NCI-H1436 (cell line): ENCODE measurements around the gene TM9SF4.

ENCODE experiments used
- DNase-seq: peaks from one replicate; lab custom pipeline; 2025; lab: John Stamatoyannopoulos, UW

Gene TM9SF4

GRCh38 chr20:32109392-32110172, at the start of gene TM9SF4:
Gene TM9SF4, plus strand, starts transcription at chr20:32109714. Its CDS starts 27 bp downstream, at chr20:32109741.
- DNase-seq: peak; percentile 94

- DNase-seq: no peak
Measured at GRCh38 chr20:32062776-32063170, 46.7 kb upstream of the TM9SF4 start.

- DNase-seq: no peak
Measured at GRCh38 chr20:32063695-32064094, 45.8 kb upstream of the TM9SF4 start.

GRCh38 chr20:32064667-32065066, 44.8 kb upstream of the TM9SF4 start:
- no peak for DNase-seq

- DNase-seq: no peak
Measured at GRCh38 chr20:32067234-32067821, 42.2 kb upstream of the TM9SF4 start.

GRCh38 chr20:32068174-32068573, 41.3 kb upstream of the TM9SF4 start:
- DNase-seq: no peak

- DNase-seq: no peak
Measured at GRCh38 chr20:32069711-32070110, 39.8 kb upstream of the TM9SF4 start.

- DNase-seq: no peak
Measured at GRCh38 chr20:32070282-32070681, 39.2 kb upstream of the TM9SF4 start.

- no peak for DNase-seq
Measured at GRCh38 chr20:32070690-32071213, 38.8 kb upstream of the TM9SF4 start.

- DNase-seq: no peak
Measured at GRCh38 chr20:32071395-32072167, 37.9 kb upstream of the TM9SF4 start.

- DNase-seq: no peak
Measured at GRCh38 chr20:32072168-32072750, 37.3 kb upstream of the TM9SF4 start.

- DNase-seq: no peak
Measured at GRCh38 chr20:32075534-32075933, 34.0 kb upstream of the TM9SF4 start.

GRCh38 chr20:32077190-32077589, 32.3 kb upstream of the TM9SF4 start:
- no peak for DNase-seq

- DNase-seq: no peak
Measured at GRCh38 chr20:32078322-32078721, 31.2 kb upstream of the TM9SF4 start.

GRCh38 chr20:32078791-32079190, 30.7 kb upstream of the TM9SF4 start:
- DNase-seq: no peak

GRCh38 chr20:32079655-32080109, 29.8 kb upstream of the TM9SF4 start:
- DNase-seq: no peak

GRCh38 chr20:32080783-32081182, 28.7 kb upstream of the TM9SF4 start:
- DNase-seq: no peak

GRCh38 chr20:32083469-32083868, 26.0 kb upstream of the TM9SF4 start:
- DNase-seq: no peak

GRCh38 chr20:32087070-32087469, 22.4 kb upstream of the TM9SF4 start:
- no peak for DNase-seq

- no peak for DNase-seq
Measured at GRCh38 chr20:32088759-32089158, 20.8 kb upstream of the TM9SF4 start.

- DNase-seq: no peak
Measured at GRCh38 chr20:32089637-32090362, 19.7 kb upstream of the TM9SF4 start.
